Prostate gland (tissue), 2 donors: ENCODE data around the gene IL25.

Experiments
- CTCF ChIP-seq, 4 experiments: fragments of 200-600 bp in 2 of 4; fragments of 450-650 bp in 2 of 4; sonication (generic) in 2 of 4; IDR thresholded peaks; 1 replicate in 3 of 4; 2 replicates in 1 of 4; pipeline ENCODE4 v1.5.1; 2016 to 2019; ENCODE audit warnings: antibody characterized with exemption in 4 of 4, mild to moderate bottlenecking in 2 of 4, moderate library complexity in 2 of 4
- POLR2AphosphoS5 ChIP-seq: sonication (generic); formaldehyde crosslinking; IDR thresholded peaks from one replicate; pipeline ENCODE4 v1.6.1; 2017; ENCODE audit warnings: antibody characterized with exemption

- TF ChIP-seq POLR2AphosphoS5 (no peak), CTCF (IDR thresholded peaks at IDR 0.05) (no peak)
These were observed 51.0 kb downstream of the IL25 start for GRCh38 chr14:23423657-23424056.
